ENCODE results near the gene KCTD7.
A peak's percentile ranks its signal among the peaks of the same experiment; 100 is the strongest.
"Not testable (repeated sequence)": the region's sequence is repeated elsewhere in the genome, so short reads cannot be mapped to it uniquely, and the experiment has no call there.

Gene KCTD7

DNA sequence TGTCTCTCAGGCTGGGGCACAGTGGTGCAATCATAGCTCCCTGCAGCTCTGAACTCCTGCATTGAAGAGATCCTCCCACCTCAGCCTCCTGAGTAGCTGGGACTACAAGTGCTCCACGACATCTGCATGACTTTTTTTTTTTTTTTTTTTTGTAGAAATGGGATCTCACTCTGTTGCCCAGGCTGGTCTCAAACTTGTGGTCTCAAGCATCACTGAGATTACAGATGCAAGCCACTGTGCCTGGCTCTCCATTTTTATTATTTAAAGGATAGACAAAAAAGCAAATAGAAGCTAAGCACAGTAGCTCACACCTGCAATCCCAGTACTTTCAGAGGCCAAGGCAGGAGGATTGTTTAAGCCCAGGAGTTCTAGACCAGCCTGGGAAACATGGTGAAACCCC, 13.0 kb upstream of the KCTD7 start:
- no peak for DNase-seq (ENCODE audit: low read depth in 2 of 3, low spot score in 2 of 3)

DNA sequence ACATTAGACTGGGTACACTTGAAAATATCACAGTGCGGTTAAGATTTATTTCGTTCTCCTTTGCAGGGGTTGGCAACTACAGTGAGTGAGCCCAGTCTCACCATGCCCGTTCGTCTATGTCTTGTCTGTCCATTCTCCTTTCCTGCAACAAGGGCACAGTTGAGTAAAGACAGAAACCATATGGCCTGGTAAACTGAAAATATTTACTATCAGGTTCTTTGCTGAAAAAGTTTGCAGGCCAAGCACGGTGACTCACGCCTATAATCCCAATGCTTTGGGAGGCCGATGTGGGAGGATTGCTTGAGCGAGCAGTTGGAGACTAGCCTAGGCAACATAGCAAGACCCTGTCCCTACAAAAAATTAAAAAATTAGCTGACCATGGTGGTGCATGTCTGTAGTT, 11.4 kb upstream of the KCTD7 start:
- DNase-seq (ENCODE audit: low read depth in 2 of 3, low spot score in 2 of 3), result no peak

DNA sequence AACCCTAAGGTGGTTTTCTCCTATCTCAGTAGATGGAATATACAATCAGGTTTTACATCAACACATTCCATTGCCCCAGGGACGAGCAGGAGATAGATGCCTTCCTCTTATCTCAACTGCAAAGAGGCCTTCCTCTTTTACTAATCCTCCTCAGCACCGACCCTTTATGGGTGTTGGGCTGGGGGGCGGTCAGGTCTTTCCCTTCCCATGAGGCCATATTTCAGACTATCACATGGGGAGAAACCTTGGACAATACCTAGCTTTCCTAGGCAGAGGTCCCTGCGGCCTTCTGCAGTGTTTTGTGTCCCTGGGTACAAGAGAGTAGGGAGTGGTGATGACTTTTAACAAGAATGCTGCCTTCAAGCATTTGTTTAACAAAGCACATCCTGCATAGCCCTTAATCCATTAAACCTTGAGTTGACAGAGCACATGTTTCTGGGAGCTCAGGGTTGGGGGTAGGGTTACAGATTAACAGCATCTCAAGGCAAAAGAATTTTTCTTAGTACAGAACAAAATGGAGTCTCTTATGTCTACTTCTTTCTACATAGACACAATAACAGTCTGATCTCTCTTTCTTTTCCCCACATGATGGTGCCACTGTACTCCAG, 9.2 kb upstream of the KCTD7 start:
- DNase-seq (ENCODE audit: low read depth in 2 of 3, low spot score in 2 of 3), result not testable (repeated sequence)

DNA sequence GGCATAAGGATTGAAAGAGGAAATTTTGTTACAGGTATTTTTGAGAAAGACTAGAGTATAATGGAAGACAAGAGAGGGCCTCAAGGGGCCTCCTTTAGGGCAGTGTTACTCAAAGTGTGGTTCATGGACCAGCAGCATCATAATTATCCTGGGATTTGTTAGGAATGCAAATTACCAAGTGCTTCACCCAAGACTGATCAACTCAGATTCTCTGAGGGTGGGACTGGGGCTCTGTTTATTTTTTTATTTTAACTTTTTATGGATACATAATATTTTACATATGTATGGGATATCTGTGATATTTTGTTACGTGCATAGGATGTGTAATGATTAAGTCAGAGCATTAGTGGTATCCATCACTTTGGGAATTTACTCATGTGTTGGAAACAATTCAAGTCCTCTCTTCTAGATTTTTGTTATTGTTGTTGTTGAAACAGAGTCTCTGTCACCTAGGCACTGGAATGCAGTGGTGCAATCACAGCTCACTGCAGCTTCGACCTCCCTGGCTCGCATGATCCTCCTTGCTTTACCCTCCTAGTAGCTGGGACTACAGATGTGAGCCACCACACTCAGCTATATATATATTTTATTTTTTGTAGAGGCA, 2.2 kb upstream of the KCTD7 start:
- no peak for DNase-seq (ENCODE audit: low read depth in 2 of 3, low spot score in 2 of 3)

DNA sequence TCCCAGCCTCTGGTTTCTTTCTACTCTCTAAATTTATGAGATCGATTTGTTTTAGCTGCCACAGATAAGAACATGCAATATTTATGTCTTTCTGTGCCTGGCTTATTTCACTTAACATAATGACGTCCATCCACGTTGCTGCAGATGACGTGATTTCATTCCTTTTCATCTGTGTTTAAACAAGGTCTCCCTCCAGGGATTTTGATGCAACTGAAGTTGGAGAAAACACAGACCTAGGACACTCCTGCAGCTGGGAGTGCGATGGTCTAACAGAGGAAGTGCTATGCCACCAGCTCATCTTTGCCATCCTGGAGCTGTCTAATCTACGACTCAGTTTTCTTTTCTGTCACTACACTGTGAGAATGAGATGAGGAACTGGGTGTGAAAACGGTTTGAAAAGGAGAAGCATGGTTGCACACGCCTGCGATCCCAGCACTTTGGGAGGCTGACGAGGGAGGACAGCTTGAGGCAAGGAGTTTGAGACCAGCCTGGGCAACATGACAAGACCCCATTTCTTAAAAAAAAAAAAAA, 1.5 kb upstream of the KCTD7 start:
- no peak for DNase-seq (ENCODE audit: low read depth in 2 of 3, low spot score in 2 of 3)

DNA sequence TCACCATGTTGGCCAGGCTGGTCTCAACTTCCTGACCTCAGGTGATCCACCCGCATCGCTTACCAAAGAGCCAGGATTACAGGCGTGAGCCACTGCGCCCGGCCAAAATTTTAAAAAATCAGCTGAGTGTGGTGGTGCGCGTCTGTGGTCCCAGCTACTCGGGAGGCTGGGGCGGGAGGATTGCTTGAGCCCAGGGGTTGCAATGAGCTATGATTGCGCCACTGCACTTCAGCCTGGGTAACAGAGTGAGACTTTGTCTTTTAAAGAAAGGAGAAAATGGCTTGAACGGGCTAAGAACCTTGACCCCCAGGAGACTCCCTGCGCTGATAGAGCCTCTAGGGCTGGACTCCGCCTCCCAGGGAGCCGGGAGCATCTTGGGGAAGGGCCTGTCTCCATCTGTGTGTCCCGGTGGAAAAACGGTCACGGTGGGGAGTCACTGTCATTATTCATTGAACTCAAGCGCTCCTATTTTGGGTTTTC, 760 bp upstream of the KCTD7 start:
- DNase-seq (ENCODE audit: low read depth in 2 of 3, low spot score in 2 of 3), result peak in 1 of 3 experiments; percentile 12

DNA sequence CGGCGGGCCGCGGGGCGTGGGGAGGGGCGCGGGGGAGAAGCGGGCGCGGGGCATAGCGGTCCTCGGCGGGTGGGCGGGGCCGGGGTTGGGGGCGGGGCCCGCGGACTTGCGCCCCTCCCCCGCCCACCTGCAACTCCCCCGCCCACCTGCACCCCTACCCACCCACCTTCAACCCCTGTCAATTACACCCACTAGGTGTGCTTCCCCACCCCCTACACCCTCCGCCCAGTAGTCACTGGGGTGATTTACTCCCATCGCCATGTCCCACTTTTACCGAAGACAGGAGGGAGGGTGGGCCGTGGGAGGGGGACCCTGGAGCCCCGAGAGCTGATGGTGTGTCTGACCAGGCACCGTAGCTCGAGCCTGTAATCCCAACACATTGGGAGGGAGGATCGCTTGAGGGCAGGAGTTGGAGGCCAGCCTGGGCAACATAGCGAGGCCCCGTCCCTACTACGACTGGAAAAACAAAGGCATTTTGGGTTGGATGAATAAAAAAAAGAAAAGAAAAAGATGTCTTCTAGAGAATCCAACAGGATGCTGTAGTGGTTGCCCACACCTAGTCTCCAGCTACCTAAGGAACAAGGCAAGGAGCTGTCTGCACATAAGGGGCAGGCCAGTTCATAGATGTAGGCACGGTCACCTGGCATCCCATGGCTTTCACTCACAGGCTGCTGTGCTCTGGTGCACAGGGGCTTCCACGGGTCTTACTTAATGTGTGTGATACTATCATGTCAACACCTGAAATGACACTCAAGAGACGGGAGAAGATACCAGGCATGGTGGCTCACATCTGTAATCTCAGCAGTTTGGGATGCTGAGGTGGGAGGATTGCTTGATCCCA, 761 bp downstream of the KCTD7 start:
- DNase-seq (ENCODE audit: low read depth in 2 of 3, low spot score in 2 of 3), result no peak

DNA sequence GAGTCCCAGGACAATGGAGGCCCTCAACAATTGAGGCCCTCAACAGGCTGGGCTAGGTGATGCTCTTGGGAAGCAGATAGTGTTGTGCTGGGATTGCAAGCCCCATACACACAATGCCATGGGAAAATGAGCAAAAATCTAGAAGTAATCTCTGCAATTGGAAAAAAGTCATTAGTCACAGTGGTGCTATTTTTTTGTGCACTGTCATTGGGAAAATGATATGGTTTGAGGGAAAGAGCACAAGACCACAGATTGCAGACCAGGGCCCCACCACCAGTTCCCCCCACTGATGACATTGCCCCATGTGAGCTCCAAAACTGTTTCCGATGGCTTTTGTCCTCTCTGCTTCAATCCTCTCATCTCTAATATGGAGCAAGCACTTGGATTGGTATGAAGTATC, 1.9 kb downstream of the KCTD7 start:
- DNase-seq (ENCODE audit: low read depth in 2 of 3, low spot score in 2 of 3), result no peak

DNA sequence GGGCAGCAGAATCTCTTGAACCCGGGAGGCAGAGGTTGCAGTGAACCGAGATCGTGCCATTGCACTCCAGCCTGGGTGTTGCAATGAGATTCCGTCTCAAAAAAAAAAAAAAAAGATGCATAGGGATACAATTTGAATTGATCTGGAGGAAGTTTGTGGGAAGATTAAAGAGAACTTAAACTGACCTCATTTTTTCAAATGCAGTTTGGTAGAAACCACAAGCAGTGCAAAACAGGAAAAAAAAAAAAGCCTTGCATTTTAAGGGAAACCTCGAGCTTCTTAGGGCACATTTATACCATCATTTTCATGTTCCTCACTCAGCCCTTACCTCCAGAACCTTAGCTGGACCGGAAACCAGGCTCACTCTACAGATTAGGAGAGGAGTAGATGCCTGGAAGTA, 2.8 kb downstream of the KCTD7 start:
- DNase-seq (ENCODE audit: low read depth in 2 of 3, low spot score in 2 of 3), result no peak

DNA sequence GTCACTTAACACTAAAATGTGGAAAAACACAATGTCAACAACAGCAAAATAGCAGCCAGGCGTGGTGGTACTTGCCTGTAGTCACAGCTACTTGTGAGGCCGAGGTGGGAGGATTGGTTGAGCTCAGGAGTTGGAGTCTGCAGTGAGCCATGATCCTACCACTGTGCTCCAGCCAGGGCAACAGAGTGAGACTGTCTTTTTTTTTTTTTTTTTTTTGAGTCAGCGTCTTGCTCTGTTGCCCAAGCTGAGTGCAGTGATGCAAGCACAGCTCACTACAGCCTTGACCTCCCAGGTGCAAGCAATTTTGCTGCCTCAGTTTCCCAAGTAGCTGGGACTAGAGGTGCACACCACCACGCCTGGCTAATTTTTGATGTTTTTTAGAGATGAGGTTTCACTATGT, 6.1 kb downstream of the KCTD7 start:
- DNase-seq (ENCODE audit: low read depth in 2 of 3, low spot score in 2 of 3), result no peak

DNA sequence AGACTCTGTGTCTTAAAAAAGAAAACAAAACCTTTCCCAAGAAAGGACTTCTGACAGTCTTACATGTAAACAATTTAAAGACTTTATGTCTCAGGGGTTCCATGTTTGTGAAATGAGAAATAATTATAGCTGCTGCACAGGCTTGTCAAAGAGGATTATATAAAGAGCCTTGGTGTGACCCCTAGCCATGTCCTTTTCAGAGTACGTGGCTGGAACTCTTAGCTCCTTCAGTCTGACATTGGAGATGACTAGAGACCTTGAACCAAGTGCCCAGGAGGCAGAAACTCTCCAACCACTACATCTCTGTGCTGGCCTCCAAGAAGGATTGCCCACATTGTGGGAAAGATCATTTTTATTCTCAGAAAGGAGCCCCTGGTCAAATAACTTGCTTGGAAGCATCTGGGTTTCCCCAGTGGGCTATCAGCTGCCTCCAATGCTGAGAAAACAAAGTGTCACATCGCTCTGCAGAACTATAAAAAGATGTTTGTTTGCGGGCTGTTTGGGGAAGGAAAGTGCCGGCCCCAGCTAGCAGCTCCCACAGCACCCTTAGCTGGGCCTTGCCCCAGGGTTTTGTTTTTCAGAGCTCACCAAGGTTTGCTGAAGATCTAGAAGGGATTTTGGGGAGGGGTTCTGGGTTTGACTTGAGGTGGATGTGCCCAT, 6.8 kb downstream of the KCTD7 start:
- DNase-seq (ENCODE audit: low read depth in 2 of 3, low spot score in 2 of 3), result not testable (repeated sequence)

DNA sequence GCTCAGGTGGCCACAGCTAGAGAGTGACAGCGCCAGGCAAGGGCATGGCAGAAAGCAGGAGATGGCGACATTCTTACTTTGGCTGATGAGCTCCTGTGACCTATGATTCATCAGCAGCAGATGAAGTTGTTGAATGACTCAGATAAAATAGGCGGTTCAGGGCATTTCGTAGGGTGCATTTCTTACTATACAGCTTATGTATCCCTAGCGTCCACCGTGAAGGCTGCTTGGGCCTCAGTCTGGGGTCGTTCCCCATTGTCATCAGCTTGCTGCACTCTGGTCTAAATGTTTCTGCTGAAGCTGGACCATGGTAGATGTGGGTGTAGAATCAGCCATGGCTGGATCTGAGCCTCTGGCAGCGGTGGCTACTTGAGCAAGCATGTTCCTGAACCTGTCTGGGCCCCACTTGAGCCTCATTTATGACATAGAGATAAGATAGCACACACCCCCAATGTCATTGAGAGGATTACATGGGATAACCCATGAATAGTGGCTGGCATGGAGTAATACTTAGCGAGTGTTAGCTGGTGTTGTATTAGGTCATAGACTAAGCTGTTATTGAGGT, 7.4 kb downstream of the KCTD7 start:
- DNase-seq (ENCODE audit: low read depth in 2 of 3, low spot score in 2 of 3), result not testable (repeated sequence)

DNA sequence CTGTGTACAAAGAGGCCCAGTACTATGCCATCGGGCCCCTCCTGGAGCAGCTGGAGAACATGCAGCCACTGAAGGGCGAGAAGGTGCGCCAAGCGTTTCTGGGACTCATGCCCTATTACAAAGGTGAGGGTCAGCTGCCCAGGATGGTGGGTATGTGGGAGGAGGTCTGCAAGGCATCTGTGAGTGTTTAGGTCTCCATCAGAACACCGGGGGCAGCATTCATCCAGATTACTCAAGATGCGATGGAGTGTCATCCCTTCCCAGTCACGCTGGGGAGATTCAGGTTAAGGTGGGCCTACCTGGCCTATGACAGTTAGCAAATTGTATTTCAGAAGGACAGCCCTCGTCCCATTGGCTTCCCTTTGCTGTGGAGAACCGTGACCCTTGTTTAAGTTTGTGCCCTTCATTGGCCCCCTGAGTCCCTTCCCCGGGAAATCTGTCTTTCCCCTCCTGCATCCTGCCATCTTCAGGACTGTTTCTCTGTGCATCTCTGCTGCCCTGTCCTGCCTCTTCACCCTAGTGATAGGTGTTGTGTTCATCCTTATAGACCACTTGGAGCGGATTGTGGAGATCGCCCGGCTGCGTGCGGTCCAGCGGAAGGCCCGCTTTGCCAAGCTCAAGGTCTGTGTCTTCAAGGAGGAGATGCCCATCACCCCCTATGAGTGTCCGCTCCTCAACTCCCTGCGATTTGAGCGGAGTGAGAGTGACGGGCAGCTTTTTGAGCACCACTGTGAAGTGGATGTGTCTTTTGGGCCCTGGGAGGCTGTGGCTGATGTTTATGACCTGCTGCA, 9.8 kb downstream of the KCTD7 start:
- no peak for DNase-seq (ENCODE audit: low read depth in 2 of 3, low spot score in 2 of 3)

DNA sequence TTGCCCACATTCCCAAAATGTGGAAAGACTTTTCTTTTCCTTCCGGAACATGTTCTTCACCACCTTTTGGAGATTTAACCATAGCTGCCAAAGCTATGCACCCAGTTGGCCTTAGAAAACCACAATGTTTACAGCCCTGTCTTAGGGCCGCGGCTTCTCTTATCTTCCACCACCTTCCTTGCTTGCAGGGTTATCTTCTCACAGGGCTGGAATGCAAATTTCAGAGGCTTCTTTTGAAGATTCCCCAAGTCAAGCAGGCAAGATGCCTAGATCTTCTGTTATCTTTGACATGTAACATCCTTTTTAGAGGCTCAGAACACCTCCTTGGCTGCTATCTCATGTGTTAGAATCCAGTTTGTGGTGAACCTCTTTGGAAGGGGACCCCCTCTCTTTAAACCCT, 11.1 kb downstream of the KCTD7 start:
- no peak for DNase-seq (ENCODE audit: low read depth in 2 of 3, low spot score in 2 of 3)

DNA sequence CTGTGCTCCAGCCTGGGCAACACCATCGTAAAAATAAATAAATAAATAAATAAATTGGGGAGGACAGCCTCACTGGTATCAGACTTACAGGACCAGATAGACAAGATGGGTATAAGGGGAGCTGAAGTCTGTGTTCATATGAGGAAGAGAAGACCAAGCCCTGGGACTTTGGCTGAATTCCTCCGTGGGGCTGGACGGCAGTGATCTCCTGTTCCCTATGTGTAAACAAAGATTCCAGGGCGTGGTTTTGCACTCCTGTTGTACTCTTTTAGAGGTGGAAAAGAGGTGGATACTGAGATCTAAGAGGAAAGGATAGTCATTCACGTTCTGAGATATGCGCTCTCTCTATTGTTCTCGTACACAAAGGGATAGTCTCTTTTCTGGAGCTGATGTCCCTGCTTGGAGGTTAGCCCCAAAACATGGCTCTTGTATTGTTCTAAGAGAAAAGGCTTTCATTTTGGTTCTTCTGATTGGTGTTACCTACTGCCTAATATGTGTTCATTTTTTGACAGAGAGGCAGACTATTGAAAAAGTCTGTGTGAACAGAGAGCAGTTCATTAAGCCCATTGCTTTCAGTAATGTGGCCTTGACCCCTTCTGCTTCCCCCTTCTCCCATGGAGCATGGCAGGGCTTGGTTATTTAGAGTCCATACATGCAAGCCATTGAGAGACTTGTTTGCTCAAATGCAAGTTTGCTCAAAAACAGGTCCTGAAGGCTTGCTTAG, 12.3 kb downstream of the KCTD7 start:
- DNase-seq (ENCODE audit: low read depth in 2 of 3, low spot score in 2 of 3), result no peak

DNA sequence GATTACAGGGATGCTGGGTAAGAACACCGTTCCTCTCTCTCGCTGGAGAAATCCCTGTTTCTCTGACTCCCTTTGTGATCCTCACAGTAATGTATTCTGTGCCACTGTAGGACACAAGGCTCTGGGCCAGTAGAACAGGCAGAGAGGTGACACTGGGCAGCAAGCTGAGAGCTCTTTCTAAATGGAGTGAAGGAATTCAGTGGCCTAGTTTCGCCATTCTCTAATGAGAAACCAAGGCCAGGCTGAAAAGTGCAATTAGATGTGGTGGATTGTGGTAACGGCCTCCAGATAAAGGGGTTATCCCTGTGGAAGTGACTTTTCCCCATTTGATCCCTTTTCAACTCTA, 12.8 kb downstream of the KCTD7 start:
- no peak for DNase-seq (ENCODE audit: low read depth in 2 of 3, low spot score in 2 of 3)

DNA sequence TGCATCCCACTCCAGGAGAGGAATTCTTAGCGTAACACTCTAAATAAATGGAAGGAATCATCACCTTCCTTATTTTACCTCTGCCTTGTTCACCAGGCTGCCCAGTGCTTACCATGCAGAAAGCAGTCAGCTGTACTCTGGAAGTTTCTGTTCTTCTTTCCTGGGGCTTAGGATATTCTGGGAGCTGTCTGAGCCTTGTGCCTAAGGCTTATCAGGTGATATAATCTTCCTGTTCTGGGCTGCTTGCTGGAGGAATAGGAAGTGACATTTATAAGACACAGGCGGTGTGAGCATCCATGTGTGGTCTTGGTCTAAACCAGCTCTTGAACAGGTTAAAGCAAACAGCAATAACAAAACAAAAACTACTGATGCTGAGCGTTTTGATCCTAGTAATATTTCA, 13.5 kb downstream of the KCTD7 start:
- DNase-seq (ENCODE audit: low read depth in 2 of 3, low spot score in 2 of 3), result no peak

DNA sequence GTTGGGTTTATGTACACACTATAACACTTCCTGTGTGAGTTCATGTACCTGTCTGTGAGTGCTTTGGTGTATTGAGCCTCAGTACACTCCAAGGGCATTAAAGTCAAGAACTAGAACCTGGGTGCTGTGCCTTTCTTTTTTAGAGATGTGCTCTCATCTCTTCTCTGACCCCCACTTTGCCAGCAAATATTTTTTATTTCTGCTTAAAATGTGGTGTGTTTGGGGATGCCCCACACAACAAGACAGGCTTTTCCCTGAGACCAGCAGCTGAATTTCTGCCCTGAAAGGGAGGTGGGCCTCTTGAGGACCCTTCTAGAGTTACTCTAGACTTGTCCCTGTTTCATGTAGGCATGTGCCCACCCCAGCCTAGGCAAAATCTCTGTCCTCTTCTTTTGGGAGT, 14.3 kb downstream of the KCTD7 start:
- DNase-seq (ENCODE audit: low read depth in 2 of 3, low spot score in 2 of 3), result no peak

DNA sequence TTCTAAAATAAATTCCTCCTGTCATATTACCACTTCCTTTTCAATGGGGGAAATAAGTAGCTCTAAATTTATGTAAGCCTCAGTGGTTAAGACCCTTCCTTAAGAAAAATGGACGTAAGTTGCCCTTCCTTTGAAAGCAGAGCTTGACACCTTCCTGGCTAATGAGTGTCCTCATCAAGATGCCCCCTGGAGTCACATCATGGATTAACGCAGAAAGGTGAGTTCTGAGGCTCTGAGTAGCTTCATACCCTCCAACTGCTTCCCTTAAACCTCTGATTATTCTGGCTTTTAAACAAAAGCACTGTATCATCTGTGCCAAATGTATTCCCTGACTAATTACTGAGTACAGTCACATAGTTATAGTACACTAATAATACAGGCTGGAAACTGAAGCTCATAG, 14.7 kb downstream of the KCTD7 start:
- DNase-seq (ENCODE audit: low read depth in 2 of 3, low spot score in 2 of 3), result no peak

DNA sequence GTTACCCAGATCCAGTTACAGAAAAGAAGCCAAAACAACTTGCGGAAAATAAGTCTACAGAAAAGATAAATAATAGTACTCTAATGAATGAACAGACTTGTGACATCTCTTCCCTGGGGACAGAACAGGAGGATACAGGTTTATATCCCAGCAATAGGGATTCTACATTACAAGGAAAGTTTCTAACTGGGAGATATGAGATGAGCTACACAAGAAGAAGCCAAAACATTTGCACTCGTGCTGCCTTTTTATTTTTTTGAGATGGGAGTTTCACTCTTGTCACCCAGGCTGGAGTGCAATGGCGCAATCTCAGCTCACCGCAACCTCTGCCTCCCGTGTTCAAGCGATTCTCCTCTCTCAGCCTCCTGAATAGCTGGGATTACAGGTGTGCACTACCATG, 22.3 kb downstream of the KCTD7 start:
- not testable (repeated sequence) for DNase-seq (ENCODE audit: low read depth in 2 of 3, low spot score in 2 of 3)
